HPDE6-E6E7 (cell line): ENCODE results near the gene SMARCAL1.
A peak's percentile ranks its signal among the peaks of the same experiment; 100 is the strongest.

Experiments
- DNase-seq: peaks from one replicate; pipeline ENCODE4 v3.0.0; 2011; ENCODE audit warnings: missing footprints; ENCODE audit errors: extremely low spot score

SMARCAL1 gene

DNA sequence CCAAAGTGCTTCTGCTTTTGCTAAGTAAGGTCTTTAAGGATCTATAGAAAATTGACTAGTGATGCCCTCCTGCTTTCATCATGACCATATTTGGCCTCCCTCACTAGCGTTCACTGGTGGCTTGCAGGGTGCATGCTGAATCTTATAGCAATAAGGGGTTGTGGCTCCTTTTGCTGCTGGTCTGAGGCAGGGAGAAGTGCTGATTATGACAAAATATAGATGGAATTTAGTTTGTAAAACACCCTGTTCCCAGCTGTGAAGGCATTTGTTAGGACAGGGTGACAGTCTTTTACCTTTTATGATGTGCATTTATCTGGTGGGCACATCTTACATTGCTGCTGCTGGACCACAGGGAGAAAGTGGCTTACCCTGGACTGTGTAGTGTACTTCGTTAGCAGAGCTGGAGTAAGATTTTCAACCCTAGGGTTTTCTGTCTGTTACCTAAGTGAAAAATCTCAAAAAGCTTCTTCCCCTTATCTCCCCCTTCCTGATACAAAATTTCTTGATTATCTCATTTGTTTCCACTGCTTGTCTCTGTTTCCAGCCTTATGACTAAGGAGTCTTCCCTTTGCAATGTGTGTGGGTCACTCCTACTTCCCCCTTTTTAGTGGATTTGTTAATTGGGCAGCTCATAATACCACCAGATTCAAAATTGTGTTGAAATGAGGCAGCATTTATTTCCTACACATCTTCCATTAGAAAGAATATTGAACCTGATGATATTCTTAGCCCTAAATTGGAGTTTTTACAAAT, 65.2 kb downstream of the SMARCAL1 start:
- DNase-seq, result no peak

DNA sequence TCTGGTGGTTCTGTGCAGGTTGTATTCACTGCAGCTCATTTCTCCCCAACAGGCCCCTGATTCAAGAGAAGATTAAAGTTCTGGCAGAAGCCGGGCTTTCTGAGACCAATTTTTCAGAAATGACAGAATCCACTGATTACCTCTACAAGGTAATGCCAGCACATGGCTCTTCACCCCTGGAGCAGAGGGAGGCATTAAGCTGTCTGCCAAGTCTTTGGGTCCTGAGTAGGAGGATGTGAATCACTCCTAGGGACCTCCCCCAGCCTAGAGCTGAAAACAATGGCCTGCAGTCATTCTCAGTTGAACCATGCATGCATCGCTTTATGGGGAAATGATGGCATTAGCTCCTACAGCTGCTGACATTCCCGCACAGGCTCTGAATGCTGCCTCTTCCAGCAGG, 65.9 kb downstream of the SMARCAL1 start:
- DNase-seq, result peak; percentile 86

DNA sequence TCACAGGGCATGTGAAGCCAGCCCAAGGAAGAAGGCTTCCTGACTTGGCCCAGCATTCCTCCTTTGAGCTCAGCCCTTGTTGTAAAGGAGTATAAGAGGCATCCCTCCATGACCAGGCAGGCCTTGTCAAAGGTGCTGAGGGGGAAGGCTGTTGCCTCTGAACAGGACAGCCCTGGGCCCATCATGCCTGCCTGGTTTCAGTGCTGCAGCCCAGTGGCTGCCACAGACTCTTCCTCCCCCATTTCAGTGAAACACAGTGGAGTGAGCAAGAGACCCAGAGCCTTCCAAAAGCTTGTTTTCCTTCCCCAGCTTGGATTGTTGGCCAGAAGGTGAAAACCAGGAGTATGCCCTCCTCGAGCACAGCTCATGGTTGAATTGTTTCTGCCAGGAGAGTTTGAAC, 66.5 kb downstream of the SMARCAL1 start:
- DNase-seq, result no peak

DNA sequence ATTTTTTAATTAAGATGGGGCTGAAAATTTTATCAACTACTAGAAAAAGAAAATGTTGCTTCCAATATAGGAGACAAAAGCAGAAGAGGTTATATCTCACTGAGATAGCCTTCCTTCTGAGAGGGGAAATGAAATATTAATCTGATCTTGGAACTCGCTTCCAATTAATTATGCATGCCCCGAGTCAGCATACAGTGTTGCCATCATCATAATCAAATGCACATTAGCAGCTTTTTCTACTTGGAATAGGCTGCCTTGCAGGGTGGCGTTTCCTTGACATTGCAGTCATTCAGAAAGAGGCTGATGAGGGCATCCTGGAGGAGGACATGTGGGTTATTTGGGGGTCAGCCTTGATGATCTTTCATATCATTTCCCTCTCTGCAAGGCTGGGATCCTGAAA, 67.9 kb downstream of the SMARCAL1 start:
- DNase-seq, result no peak

DNA sequence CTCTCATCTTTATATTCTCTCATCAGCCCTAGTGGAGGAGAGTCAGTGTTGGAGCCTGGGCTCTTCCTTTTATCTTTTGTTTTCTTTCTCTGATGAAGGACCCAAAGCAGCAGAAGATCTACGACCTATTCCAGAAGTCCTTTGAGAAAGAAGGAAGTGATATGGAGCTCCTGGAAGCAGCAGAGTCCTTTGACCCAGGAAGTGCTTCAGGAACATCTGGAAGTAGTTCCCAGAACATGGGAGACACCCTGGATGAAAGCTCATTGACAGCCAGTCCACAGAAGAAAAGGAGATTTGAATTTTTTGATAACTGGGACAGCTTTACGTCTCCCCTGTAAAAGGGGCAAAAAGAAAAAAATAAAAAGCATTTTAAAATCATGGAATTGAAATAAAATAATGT, 70.4 kb downstream of the SMARCAL1 start:
- no peak for DNase-seq

DNA sequence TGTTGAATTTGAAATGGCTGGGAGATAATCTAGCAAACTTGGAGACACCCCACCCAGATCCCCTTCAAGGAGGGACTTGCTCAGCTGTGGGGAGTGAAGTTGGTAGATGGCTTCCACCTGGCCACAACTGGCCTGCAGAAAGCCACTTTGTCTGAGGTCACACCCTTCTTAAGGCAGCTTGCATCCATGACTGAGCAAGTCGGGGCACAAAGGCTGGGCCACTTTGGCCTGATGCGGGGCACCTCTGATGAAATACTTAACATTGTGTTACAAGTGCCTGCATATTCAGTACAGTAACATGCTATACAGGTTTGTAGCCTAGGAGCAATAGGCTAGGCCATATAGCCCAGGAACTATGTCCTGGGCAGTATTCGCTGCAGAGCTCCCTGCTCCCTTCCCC, 73.0 kb downstream of the SMARCAL1 start:
- no peak for DNase-seq

DNA sequence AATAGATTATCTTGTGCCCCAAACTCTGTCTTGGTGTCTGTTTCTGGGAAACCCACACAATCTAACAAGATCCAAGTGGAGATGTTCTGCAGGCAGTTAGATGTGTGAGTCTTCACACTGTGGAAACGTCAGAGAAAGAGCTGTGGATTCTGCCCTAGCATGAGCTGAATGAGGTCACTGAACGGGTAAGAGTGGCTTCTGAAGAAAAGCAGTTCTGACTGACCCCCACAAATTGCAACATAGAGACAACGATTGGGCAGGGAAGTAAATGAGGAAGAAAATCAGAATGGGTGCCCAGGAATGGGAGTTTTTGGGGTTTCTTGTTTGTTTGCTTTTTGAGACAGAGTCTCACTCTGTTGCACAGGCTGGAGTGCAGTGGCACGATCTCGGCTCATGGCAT, 73.5 kb downstream of the SMARCAL1 start:
- no peak for DNase-seq

DNA sequence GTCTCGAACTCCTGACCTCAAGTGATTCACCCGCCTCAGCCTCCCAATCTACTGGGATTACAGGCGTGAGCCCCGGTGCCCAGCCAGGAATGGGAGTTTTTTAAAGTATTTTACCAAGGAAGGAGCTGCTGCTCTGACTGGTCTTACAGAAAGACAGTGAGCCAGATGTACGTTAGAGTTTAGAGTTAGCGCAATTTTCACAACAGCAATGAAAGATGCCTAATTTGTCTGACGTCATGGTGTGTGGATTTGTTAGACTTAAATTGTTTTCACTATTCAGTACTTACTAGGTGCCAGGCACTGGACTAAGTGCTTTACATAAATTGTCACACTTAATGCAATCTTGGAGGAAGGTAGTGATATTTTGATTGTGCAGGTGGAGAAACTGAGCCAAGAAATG, 74.0 kb downstream of the SMARCAL1 start:
- no peak for DNase-seq

DNA sequence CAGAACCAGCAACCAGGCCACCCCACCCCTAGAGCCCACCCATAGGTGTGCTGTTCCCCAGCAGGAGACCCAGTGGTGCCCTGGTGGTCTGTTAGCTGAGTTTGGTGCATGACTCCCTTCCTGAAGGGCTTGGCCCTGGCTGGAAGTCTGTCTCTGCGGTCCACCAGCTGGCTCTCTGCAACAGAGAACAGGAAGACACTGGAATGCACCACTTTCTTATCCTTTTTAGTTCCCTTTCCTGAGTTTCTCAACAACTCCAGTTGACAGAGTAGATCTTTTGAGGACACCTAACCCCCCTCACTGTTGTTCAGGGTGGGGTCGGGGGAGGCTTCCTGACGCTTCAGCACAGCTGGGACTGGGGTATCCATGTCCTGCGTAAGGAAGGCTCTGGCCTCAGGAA, 74.4 kb downstream of the SMARCAL1 start:
- DNase-seq, result no peak

DNA sequence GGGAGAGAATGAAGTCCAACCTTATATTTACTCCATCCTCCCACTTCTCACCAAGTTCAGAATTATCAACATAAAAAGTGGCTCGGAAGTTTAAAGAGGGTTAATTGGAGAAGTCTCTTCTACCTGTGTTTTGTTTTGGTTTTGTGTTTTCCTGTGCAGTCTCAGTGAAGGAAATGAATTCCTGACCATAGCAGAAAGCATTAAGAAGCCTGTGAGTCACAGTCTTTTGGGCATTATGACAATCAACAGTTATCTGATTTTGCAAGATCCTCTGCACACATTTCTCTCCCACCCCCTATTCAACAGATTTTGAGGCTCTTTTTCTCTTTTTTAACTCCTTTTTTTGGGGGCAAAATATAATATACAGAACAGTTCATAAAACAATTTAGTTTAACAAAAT, 77.8 kb downstream of the SMARCAL1 start:
- DNase-seq, result peak; percentile 60

DNA sequence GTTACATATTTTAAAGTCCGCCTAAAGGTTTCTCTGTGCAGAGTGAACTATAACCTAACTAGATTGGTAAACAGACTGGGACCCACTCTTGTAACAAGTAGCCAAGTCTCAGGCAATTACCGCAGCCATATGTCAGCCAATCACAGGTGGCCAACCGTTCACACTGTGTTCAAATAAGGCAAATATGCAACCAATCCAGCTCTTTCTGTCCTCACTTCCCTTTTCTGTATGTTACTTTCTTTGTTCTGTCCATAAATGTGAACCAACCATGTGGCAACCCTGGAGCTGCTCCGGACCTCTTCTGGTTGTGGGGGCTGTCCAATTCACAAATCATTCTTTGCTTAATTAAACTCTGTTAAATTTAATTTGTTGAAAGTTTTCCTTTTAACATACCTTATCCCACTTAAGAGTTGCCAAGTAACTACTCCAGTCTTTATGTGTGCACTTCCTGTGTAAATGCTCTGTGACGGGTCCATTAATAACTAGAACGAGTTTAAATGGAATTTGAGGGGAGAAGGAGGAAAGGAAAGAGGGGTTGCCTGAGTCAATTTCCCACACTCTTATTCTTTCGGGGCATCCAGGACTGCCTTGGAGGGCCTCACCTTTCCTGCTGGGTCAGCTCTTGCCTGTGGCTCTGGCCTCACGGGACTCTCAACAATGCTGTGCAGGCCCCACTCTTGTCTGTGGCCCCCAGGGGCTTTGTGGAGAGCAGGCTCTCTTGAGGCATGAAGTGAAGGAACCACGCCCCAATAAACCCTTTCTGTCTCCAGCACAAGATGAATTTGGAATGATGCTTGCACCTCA, 79.7 kb downstream of the SMARCAL1 start:
- no peak for DNase-seq

DNA sequence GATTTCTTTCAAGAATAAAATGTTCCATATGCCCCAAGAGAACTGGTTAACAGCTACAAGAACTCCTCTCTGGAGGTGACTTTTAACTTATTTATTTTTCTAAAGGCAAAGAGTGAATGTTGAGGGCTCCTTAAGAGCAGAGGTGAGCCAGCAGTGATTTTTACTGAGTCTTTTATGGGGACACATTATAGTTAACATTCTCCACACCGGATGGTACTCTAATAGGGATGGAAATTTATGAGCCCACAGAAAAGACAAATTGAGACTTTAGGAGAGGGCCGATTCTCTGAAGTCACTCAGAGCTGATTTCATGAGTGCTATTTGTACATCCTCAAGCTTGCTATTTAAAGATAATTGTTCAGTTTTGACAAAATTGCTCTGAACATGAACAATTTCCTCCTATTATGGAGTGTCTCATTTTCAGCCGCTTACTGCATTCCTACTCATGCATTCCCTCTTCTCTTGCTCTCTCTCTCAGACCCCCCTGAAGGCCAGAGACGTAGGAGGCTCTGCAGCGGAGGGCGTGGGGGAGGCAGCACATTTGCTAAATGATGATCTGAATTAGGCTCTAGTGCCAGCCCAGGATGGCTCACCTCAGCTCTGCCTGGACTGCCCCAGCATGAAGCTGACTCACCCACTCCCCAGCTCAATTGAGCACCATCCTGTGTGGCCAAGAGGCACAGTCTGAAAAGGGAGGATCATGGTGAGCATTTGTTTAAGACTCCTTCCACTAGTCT, 80.5 kb downstream of the SMARCAL1 start:
- DNase-seq, result peak; percentile 66

DNA sequence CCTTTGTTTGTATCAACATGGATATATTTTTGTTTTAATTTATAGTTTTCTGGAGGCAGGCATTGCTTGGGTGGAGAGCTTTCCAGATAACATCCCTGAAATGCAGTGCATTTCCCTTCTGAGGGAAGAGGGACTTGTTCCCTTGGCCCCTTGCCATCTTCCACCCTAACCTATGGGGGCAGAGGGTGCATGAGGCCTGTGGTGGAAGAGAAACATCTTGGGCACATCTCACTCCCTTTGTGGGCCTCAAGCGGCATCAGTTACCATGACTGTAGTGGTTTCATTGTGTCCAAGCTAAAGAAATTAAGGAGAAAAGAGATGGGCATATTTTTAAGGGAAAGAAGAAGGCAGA, 81.0 kb downstream of the SMARCAL1 start:
- no peak for DNase-seq

DNA sequence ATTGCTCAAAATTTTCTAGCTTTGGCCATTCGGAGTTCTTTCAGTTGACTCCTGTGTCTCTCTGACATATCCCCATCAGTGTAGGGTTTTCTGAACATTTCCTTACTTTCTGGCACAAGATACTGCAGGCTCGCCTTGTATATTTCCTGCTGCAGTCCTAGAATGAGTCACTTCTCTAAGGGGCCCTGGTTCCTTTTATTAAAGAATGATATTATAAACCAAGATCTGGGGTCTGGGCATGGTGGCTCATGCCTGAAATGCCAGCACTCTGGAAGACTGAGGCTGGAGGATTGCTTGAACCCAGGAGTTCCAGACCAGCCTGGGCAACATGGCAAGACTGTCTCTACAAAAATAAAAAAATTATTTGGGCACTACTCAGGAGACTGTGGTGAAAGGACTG, 83.4 kb downstream of the SMARCAL1 start:
- no peak for DNase-seq

DNA sequence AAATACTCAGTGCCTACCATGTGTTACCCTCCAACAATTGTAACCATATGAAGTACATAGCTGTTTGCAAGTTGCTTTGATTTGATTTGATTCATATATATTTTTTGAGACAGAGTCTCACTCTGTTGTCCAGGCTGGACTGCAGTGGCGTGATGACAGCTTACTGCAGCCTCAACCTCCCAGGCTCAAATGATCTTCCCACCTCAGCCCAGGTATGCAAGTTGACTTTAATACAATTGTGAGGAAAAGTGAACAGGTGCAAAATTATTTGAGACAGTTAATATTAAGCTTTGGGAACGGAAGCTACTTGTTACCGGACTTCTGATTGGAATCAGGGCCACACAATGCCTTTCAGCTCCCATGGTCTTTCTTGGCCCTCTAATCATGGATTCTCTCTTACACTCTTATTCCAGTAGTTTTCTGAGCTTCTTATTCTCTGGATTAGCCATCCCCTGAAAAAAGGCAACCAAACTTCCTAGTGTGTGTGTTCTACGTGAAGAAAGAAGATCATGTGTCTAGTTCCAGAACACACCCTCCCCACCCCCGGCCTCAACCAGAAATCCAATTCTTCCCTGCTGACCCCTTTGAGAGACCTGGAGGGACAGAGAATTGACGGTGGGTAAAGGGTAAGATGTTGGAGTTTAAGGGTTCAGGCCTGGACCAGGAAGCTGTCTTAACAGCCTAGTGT, 85.2 kb downstream of the SMARCAL1 start:
- no peak for DNase-seq

DNA sequence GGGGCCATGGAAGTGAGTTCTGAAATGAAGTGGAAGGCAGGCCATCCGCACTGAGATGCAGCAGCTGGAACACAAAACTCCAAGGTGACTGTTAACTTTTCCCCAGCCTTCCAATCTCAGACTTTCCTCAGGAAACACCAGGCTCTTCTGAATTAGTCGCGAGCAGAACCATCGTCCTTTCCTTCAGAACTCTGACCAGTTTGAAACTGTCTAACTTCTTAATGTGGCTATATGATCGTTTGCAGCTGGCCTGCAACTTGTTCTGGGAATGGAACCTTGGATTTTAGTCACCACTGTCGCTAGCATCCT, 85.7 kb downstream of the SMARCAL1 start:
- DNase-seq, result no peak

DNA sequence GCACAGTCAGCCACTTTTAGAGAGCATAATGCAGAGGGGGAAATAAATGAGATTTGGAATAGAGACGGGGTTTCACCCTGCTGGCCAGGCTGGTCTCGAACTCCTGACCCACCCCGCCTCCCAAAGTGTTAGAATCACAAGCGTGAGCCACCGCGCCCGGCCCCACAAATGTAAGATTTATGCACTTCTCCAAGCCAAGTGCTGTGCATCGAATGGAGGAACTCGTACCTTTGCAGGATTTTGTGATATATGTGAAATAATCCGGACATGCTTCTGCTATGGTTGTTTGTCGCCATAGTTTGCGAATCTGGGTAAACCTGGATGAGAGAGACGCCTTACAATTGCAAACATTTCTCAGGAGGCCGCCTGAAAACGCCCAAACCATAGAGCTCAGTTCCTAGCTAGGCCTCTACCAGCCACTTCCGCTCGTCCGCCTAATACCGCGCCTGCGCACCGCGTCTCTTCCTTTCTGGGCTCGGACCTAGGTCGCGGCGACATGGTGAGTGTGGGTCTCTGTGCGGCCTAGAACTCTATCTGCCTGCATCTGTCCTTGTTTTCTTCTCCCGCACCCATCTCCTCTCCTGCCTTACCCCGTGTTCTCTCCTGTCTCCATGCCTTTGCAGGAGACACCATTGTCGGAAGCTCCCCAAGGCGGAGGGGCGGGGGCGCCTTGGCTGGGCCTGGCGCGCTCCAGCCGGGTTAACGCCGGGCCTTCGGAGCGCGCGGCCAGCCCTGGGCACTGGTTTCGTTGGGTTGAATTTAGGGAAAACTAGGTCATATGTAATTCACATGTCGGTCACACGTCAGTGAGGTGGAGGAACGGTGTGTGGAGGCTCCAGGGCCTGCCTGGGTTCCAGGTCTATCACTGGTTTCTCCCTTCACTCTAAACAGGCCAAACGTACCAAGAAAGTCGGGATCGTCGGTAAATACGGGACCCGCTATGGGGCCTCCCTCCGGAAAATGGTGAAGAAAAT, 86.4 kb downstream of the SMARCAL1 start, which contains the start of gene RPL37A:
Gene RPL37A, plus strand, starts transcription at position 466 of the 974 bp plus-strand sequence. Its CDS starts 31 bp downstream, at position 497.
- peak; percentile 87 for DNase-seq

DNA sequence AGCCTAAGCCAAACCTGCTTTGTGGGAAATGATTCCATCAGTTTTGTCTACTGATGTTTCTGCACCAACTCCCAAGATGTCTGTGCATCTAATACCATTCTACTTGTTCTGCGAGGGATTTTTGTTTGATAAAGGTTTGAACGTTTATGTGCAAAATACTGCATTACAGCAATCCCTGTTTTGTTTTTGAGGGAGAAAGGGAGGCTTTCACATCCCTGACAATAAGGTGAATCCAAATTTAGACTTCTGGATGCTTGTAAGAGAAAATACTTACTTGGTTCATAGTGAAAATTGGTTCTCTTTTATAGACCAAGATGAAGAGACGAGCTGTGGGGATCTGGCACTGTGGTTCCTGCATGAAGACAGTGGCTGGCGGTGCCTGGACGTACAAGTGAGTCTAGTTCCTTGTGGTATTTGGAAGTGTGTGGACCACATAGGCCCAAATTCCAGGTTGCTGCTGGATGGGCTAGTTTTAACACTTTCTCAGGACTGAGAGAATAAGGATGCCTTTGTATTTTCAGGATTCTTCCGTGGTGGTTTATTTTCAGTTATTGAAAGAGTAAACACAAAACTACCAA, 87.4 kb downstream of the SMARCAL1 start:
- no peak for DNase-seq

DNA sequence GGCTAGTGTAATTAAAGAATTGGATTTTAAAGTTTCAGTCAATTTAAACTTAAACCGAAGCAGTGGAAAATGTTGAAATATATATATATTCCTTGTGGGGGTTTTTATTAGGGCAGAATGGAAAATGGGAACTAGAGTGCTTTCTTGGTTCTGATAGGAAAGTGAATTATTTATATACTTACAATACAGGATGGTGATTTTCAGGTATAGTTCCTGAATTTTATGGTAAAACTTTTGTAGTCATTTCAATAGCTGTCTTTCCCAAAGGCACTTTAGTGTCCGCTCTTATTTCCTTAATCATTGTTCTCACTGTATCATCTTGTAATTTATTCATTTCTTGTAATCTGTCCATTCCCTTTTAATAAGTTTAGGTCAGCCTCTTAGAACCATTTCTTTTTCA, 88.3 kb downstream of the SMARCAL1 start:
- DNase-seq, result no peak

DNA sequence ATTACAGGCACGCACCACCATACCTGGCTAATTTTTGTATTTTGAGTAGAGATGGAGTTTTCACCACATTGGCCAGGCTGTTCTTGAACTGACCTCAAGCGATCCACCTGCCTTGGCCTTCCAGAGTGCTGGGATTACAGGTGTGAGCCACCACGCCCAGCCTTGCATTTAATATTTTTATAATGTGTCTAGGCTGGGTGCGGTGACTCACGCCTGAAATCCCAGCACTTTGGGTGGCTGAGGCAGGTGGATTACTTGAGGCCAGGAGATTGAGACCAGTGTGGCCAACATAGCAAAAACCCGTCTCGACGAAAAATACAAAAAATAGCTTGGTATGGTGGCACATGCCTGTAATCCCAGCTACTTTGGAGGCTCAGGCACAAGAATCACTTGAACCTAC, 89.6 kb downstream of the SMARCAL1 start:
- DNase-seq, result no peak
